Activated B cell treated with CpG ODN at 0.5 μM for 24 hours (primary cell): ENCODE measurements around the gene NTMT1. TPM values are rescaled to one million over a fixed set of nuclear protein-coding genes. Genes with fewer than 3 reads are reported as not detected.
"Not testable (repeated sequence)": the region's sequence is repeated elsewhere in the genome, so short reads cannot be mapped to it uniquely, and the experiment has no call there.

Experiments
- ATAC-seq: fragments of 200-7000 bp; cut with Tn5 transposase; one replicate; pipeline ENCODE4 v1.10.0; 2021; ENCODE audit warnings: low read depth, mild to moderate bottlenecking, moderate library complexity
- CTCF ChIA-PET: fragments of 350-600 bp; sonication (Branson Sonifier 250); formaldehyde crosslinking; loops from one replicate; lab custom pipeline; 2021; ENCODE audit warnings: antibody characterized with exemption; lab: Charles Lee
- POLR2A ChIA-PET: fragments of 350-600 bp; sonication (Branson Sonifier 250); formaldehyde crosslinking; loops from one replicate; lab custom pipeline; 2021; ENCODE audit warnings: antibody characterized with exemption; lab: Charles Lee
- DNase-seq: peaks from one replicate; pipeline ENCODE4 v3.0.0; 2022
- H3K27ac Mint-ChIP-seq: one replicate; pipeline ENCODE4 v1.8.0; 2020; ENCODE audit warnings: mixed read lengths
- H3K27me3 Mint-ChIP-seq: one replicate; pipeline ENCODE4 v1.8.0; 2021; ENCODE audit warnings: mixed read lengths
- H3K36me3 Mint-ChIP-seq: one replicate; pipeline ENCODE4 v1.8.0; 2021; ENCODE audit warnings: low read depth, mixed read lengths
- H3K4me1 Mint-ChIP-seq: one replicate; pipeline ENCODE4 v1.8.0; 2021; ENCODE audit warnings: mixed read lengths
- H3K4me3 Mint-ChIP-seq: one replicate; pipeline ENCODE4 v1.8.0; 2020; ENCODE audit warnings: mild to moderate bottlenecking, mixed read lengths
- H3K9me3 Mint-ChIP-seq: one replicate; pipeline ENCODE4 v1.8.0; 2020; ENCODE audit warnings: mixed read lengths
- intact Hi-C: fragments of 100-400 bp; cut with micrococcal nuclease; formaldehyde crosslinking; loops from one replicate; pipeline ENCODE4 v1.15.1; 2024
- total RNA-seq: library from RNA; stranded (reverse); gene quantifications from 2 replicates; pipeline ENCODE4 v1.2.3, GENCODE V29; 2022
- TF ChIP-seq, protein P1 (sequence below): fragments of 200-600 bp; IDR thresholded peaks from one replicate; pipeline ENCODE4 v1.8.0; 2022; ENCODE audit warnings: antibody characterized with exemption, mild to moderate bottlenecking

NTMT1 gene
- total RNA-seq, 1 donor from 2014 or later, result 33.1 TPM

DNA sequence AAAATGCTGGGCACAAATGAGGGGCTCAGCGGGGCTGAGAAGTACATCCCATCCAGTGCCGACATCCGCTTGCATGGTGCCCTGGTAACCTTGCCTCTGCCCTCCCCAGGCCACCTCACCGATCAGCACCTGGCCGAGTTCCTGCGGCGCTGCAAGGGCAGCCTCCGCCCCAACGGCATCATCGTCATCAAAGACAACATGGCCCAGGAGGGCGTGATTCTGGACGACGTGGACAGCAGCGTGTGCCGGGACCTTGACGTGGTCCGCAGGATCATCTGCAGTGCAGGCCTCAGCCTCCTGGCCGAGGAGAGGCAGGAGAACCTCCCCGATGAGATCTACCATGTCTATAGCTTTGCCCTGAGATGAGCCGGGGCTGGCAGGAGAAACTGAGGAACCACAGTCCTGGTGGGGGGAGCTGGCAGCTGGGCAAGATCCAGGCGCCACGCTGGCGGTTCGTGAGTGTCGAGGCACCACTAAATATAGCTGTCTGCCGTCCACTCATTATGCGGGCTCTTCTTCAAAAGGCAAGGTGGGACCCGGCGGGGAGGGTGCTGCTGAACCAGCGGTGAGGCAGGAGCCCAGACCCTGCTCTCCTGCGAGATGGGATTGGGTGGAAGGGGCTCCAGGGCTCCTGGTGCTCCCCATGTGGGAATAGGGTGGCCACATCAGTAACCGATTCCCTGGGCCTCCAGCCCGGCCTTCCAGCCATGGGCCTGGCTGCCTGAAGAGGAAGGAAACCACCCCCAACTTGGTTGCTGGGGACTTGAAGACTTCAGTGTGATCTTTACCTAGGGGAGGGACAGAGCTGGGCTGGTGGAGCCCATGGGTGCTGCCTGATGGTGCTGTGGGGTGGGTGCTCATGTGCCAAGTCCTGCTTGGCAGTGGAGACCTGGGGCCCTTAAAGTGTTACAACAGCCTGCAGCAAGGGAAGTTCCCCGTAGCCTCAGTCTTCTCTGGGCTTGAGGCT lies 9.4 kb downstream of the NTMT1 start:
- ATAC-seq, result no peak
- H3K9me3 Mint-ChIP-seq, result no peaks in the 10 kb centered on the region
- H3K27ac Mint-ChIP-seq, result no peak overlapping the region
- TF ChIP-seq, protein P1, sequence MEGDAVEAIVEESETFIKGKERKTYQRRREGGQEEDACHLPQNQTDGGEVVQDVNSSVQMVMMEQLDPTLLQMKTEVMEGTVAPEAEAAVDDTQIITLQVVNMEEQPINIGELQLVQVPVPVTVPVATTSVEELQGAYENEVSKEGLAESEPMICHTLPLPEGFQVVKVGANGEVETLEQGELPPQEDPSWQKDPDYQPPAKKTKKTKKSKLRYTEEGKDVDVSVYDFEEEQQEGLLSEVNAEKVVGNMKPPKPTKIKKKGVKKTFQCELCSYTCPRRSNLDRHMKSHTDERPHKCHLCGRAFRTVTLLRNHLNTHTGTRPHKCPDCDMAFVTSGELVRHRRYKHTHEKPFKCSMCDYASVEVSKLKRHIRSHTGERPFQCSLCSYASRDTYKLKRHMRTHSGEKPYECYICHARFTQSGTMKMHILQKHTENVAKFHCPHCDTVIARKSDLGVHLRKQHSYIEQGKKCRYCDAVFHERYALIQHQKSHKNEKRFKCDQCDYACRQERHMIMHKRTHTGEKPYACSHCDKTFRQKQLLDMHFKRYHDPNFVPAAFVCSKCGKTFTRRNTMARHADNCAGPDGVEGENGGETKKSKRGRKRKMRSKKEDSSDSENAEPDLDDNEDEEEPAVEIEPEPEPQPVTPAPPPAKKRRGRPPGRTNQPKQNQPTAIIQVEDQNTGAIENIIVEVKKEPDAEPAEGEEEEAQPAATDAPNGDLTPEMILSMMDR, result no peak
- H3K27me3 Mint-ChIP-seq, result no peaks in the 10 kb centered on the region
- ChIA-PET CTCF (no interaction called here), POLR2A (no interaction called here)
- H3K4me1 Mint-ChIP-seq, result peaks cover 30% of the 10 kb centered on the region
- DNase-seq, result no peak
- intact Hi-C loops, result no loop called here
- no peak overlapping the region for H3K4me3 Mint-ChIP-seq
- H3K36me3 Mint-ChIP-seq, result peaks cover 63% of the 10 kb centered on the region

DNA sequence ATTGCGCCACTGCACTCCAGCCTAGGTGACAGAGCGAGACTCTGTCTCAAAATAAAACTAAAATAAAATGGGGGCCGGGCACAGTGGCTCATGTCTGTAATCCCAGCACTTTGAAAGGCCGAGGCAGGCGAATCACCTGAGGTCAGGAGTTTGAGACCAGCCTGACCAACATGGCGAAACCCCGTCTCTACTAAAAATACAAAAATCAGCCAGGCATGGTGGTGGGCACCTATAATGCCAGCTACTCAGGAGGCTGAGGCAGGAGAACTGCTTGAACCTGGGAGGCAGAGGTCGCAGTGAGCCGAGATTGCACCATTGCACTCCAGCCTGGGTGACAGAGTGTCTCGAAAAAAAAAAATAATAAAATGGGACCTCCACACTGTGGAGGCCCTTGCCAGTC lies 10.4 kb downstream of the NTMT1 start:
- not testable (repeated sequence) for H3K4me3 Mint-ChIP-seq

DNA sequence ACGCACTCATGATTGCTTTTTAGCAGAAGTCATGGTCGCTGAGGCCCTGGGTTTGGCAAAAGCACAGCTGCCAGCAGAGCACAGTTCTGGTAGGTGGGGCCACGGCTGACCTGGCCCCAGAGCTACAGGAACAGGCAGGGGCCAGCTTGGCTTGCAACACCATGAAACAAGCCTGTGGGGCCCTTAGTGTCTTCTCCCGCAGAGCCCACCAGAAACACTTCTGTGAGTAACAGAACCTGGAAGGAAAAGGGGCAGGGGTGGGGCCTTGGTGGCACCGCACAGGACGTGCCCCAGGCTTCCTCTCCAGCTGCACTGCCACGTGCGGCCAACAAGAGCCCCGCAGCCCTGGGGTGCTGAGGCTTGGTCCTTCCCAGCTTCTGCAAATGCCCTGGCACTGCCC lies 11.1 kb downstream of the NTMT1 start:
- ChIA-PET CTCF (no interaction called here), POLR2A (interaction anchor here (2.0 kb wide), 1 partner anchor 11 kb away, joined by 6 read pairs; the partner anchor contains the start of gene NTMT1)
- Mint-ChIP-seq H3K27me3 (no peaks in the 10 kb centered on the region), H3K4me1 (peaks cover 26% of the 10 kb centered on the region), H3K27ac (no peak overlapping the region), H3K4me3 (no peak overlapping the region), H3K36me3 (peaks cover 54% of the 10 kb centered on the region), H3K9me3 (no peaks in the 10 kb centered on the region)
- TF ChIP-seq, protein P1, result no peak
- no peak for ATAC-seq
- intact Hi-C loops, result no loop called here
- DNase-seq, result no peak

More for the DNA sequence above, 10.4 kb downstream of the NTMT1 start:
- POLR2A ChIA-PET, result interaction anchor here (2.0 kb wide), 1 partner anchor 11 kb away, joined by 6 read pairs; the partner anchor contains the start of gene NTMT1
- H3K4me1 Mint-ChIP-seq, result peaks cover 32% of the 10 kb centered on the region
- H3K9me3 Mint-ChIP-seq, ATAC-seq, DNase-seq, intact Hi-C loops, CTCF ChIA-PET, H3K27ac Mint-ChIP-seq, H3K27me3 Mint-ChIP-seq: not testable (repeated sequence)
- H3K36me3 Mint-ChIP-seq, result peaks cover 59% of the 10 kb centered on the region

DNA sequence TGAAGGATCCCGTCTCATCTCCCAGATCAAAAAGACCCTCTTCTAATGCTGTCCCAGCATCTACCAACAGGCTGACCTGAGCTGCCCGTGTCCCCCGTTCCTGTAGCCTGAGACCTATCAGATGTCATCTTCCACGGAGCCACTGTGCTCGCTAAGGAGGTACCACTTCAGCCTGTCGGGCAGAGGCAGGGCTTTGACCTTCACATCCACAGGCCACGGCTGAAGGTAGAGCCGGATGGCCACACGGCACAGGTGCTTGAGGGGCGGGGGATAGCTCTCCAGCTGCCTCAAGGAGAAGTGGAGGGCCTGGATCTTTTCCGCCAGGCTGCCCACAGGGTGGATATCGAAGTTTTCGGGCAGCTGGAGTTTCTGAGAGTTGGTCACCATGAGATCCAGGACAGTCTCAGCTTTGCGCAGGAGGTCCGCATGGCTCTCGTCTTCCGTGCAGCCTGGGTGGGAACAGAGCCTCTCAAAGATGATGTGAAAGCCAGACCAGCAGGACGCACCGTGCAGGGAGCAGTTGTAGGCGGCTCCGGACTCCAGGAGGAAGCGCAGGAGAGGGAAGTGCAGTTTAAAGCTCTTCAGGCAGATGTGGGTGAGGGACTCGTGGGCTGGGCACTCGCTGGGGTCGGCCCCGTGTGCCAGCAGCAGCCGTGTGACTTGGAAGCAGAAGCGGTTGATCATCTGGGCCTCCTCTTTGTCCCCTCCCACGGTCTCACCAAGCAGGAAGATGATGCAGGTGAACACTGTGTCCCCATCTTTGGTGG lies 11.9 kb downstream of the NTMT1 start:
- peaks cover 20% of the 10 kb centered on the region for H3K4me1 Mint-ChIP-seq
- H3K4me3 Mint-ChIP-seq, result peak overlapping the region; percentile 44
- H3K27ac Mint-ChIP-seq, result no peak overlapping the region
- ATAC-seq (no peak), DNase-seq (no peak)
- no peaks in the 10 kb centered on the region for H3K9me3 Mint-ChIP-seq
- TF ChIP-seq, protein P1, result no peak
- CTCF ChIA-PET, result no interaction called here
- no peaks in the 10 kb centered on the region for H3K27me3 Mint-ChIP-seq
- intact Hi-C loops, result no loop called here
- POLR2A ChIA-PET, result interaction anchor here (2.0 kb wide), 1 partner anchor 12 kb away, joined by 6 read pairs; the partner anchor contains the start of gene NTMT1
- H3K36me3 Mint-ChIP-seq, result peaks cover 47% of the 10 kb centered on the region

DNA sequence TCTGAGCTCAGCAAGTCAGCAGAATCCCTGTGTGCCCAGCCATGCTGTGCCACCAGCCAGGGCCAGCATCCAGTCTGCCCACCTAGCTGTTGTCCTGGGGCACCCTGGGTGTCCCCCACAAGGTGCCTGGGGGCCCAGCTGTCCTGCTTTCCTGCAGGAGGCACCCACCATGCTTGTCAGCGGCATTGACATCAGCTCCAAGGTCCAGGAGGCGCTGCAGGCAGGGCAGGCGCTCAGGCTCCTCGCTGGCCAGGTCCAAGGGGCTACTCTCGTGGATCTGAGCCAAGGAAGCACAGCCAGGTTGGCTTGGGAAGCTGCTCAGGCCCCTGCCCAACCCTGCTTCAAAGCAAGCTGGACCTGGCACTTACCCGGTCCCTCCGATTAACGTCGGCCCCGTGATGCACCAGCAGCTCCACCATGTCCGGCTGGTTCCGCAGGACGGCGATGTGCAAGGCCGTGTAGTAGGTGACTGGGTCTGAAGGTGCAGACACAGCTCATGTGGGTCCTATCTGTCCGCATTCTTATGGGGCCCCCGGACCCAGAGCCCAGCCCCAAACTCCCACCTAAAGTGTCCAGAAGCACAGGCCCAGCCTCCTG lies 13.2 kb downstream of the NTMT1 start:
- Mint-ChIP-seq H3K4me3 (no peak overlapping the region), H3K9me3 (no peaks in the 10 kb centered on the region), H3K4me1 (peaks cover 19% of the 10 kb centered on the region), H3K36me3 (peaks cover 35% of the 10 kb centered on the region), H3K27me3 (no peaks in the 10 kb centered on the region), H3K27ac (no peak overlapping the region)
- TF ChIP-seq, protein P1, result no peak
- ChIA-PET POLR2A (interaction anchor here (0.9 kb wide), 1 partner anchor 9 kb away, joined by 3 read pairs; no protein-coding TSS in a partner anchor), CTCF (no interaction called here)
- no peak for ATAC-seq
- no peak for DNase-seq
- intact Hi-C loops, result no loop called here
